C4-2B (cell line): ENCODE results near the gene TTC28.

Experiments used
- H3K27ac ChIP-seq: fragments of 450-650 bp; 2 replicates; pipeline ENCODE4 v1.5.1; 2017
- ZFX ChIP-seq: fragments of 450-650 bp; IDR thresholded peaks from 2 replicates; pipeline ENCODE4 v1.6.1; 2017
- TF ChIP-seq, protein P1 (sequence below): fragments of 450-650 bp; conservative IDR thresholded peaks from 2 replicates; pipeline ENCODE4 v1.5.1; 2017; ENCODE audit warnings: mild to moderate bottlenecking

Gene TTC28

GRCh38 chr22:27952091-27952490 lies 727.5 kb downstream of the TTC28 start:
- H3K27ac ChIP-seq: peak overlapping the region; percentile 56
- TF ChIP-seq, protein P1, sequence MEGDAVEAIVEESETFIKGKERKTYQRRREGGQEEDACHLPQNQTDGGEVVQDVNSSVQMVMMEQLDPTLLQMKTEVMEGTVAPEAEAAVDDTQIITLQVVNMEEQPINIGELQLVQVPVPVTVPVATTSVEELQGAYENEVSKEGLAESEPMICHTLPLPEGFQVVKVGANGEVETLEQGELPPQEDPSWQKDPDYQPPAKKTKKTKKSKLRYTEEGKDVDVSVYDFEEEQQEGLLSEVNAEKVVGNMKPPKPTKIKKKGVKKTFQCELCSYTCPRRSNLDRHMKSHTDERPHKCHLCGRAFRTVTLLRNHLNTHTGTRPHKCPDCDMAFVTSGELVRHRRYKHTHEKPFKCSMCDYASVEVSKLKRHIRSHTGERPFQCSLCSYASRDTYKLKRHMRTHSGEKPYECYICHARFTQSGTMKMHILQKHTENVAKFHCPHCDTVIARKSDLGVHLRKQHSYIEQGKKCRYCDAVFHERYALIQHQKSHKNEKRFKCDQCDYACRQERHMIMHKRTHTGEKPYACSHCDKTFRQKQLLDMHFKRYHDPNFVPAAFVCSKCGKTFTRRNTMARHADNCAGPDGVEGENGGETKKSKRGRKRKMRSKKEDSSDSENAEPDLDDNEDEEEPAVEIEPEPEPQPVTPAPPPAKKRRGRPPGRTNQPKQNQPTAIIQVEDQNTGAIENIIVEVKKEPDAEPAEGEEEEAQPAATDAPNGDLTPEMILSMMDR: no peak
- no peak for TF ChIP-seq ZFX

DNA sequence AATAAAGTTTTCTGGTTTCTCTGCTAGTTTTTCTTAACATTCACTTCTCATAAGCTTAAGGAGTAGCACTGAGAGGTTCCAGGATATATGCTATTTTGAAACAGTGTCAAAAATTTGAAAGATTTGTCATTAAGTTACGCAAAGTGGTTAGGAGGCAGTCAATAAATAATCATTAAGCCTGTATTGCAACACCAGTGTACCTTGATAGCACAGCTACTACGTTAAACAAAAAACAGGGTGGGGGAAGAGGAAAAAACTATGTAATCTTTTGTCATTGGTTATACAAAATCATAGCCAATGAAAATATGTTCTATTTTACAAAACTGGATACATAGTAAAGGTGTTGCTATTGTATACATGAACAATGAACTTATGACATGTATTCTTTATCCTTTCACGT lies 730.2 kb downstream of the TTC28 start:
- no peak overlapping the region for H3K27ac ChIP-seq
- TF ChIP-seq, protein P1: no peak
- TF ChIP-seq ZFX: no peak

DNA sequence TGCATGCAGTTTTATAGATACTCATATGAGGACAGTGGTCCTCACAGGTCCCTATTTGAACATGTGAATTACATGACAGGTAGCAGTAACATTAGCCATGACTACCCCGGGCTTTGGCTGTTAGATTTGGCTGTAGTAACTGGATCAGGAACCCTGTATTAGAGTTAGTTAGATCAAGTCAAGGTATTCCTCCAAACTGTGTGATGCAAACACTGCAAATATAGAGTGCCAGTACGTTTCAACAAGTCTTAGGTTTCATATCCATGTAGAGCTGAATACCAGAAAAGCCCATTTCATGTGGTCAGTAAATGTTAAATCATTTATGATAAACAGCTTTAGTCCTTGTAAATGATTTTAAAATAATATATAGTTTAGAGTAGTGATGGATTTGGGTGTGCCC lies 731.1 kb downstream of the TTC28 start:
- no peak overlapping the region for H3K27ac ChIP-seq
- TF ChIP-seq ZFX: no peak
- TF ChIP-seq, protein P1: no peak

DNA sequence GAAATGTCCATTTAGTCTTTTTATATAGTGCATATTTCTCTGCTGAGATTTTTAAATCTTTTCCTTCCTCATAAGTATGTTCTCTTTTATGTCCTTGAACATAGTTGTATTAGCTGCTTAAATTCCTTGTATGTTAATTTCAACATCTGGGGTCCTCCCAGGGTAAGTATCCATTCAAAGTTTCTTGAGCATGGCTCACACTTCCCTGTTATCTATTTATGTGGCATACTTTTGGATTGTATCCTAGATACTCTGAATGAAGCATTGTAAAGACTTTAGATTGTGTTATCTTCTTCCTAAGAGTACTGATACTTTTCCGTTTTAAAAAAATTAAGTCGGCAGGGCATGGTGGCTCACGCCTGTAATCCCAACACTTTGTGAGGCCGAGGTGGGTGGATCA lies 732.2 kb downstream of the TTC28 start:
- TF ChIP-seq, protein P1: no peak
- no peak for TF ChIP-seq ZFX
- H3K27ac ChIP-seq: no peak overlapping the region

DNA sequence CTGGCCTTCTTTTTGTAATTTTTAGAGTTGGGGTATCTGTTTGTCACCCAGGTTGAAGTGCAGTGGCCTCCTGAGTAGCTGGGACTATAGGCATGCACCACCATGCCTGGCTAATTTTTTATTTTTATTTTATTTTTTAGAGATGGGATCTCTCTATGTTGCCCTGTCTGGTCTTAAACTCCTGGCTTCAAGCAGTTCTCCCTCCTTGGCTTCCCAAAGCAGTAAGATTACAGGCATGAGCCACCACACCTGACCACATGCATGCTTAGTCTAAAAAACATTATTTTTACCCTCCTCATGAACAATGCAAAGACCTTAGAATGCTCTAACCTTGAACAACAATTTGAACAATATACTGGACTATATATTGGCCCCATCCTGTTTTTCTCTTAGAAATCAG lies 738.5 kb downstream of the TTC28 start:
- no peak for TF ChIP-seq ZFX
- TF ChIP-seq, protein P1: no peak
- H3K27ac ChIP-seq: no peak overlapping the region

DNA sequence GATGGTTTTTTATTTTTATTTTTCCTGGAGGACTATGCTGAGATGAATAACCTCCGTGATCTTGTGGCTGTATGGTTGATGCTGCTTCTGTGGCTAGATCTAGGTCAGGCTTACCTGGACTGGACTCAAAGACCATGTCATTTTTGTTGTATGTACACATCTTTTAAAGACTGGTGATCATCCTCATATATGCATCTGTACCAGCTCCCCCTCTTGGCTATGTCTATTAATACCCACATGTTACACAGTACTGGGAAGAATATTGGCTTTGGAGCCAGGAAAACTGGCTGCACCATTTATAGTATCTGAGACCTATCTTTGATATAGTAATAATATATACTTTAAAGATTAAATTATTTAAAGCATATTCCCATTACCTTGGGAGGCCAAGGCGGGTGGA lies 742.2 kb downstream of the TTC28 start:
- TF ChIP-seq, protein P1: peak; percentile 26
- TF ChIP-seq ZFX: no peak

DNA sequence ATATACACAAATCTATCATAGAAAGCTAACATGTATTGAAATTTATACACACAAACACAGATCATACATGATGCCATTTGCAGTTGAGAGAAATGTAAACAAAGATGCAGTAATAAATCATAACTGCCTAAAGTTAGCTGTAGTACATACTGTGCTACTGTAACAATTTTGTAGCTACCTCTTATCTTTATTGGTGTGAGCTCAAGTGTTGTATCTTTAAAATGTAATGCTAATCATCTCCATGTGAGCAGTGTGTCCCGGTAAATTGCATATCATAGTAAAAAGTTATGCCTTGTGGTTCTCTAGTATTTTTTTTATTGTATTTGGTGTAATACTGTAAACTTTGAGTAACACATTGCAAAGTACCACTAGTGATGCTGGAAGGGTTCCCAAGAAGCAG lies 743.7 kb downstream of the TTC28 start:
- TF ChIP-seq, protein P1: no peak
- no peak for TF ChIP-seq ZFX
- H3K27ac ChIP-seq: no peak overlapping the region

More for the DNA sequence above, 742.2 kb downstream of the TTC28 start:
- H3K27ac ChIP-seq: no peak overlapping the region
